Lower leg skin (tissue), 3 donors: Measurements from ENCODE around the gene DNAL4.

Experiments
- POLR2A ChIP-seq, 2 donors: fragments of 450-650 bp; IDR thresholded peaks; one replicate each; pipeline ENCODE4 v1.6.1; 2016 to 2017; ENCODE audit warnings: antibody characterized with exemption in 2 of 2, mild to moderate bottlenecking in 1 of 2, moderate library complexity in 1 of 2
- TF ChIP-seq, protein P1 (sequence below), 3 donors: fragments of 450-650 bp; IDR thresholded peaks; one replicate each; pipeline ENCODE4 v1.5.1; 2016; ENCODE audit warnings: antibody characterized with exemption in 3 of 3, mild to moderate bottlenecking in 3 of 3, moderate library complexity in 2 of 3

DNA sequence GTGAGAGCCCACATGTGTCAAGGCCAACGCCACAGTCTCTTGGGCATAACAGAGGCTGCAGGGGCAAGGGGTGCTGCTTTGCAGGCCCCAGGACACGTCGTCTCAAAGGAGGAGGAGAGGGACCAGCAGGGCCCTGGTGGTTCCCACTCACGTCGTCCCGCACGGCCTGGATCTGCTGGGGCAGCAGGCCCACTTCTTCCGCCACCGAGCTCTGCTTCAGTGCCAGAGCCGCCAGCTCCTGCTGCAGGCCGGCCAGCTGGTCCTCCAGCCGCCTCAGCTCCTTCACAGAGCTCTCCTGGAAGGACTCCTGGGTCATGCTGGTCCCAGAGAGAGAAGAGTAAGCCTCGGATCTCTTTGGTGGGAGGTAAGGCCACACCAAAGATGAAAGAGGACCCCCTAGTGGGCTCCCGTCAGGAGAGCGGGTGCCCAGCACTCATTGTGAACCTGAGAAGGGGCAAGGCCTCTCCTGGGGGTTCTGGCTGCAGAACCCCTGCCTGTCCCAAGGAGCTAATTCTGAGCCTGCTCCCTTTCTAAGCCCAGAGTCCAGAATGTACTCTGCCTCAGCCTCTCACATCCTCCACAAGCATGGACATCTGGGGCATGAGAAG, 53.7 kb downstream of the DNAL4 start:
- TF ChIP-seq, protein P1, sequence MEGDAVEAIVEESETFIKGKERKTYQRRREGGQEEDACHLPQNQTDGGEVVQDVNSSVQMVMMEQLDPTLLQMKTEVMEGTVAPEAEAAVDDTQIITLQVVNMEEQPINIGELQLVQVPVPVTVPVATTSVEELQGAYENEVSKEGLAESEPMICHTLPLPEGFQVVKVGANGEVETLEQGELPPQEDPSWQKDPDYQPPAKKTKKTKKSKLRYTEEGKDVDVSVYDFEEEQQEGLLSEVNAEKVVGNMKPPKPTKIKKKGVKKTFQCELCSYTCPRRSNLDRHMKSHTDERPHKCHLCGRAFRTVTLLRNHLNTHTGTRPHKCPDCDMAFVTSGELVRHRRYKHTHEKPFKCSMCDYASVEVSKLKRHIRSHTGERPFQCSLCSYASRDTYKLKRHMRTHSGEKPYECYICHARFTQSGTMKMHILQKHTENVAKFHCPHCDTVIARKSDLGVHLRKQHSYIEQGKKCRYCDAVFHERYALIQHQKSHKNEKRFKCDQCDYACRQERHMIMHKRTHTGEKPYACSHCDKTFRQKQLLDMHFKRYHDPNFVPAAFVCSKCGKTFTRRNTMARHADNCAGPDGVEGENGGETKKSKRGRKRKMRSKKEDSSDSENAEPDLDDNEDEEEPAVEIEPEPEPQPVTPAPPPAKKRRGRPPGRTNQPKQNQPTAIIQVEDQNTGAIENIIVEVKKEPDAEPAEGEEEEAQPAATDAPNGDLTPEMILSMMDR (IDR thresholded peaks at IDR 0.05), result no peak
- no peak for TF ChIP-seq POLR2A (IDR thresholded peaks at IDR 0.05)
